B cell (primary cell): ENCODE results near the gene RAD51B. TPM values are rescaled to one million over a fixed set of nuclear protein-coding genes. Genes with fewer than 3 reads are reported as not detected.

ENCODE experiments used
- ATAC-seq: fragments of 200-7000 bp; cut with Tn5 transposase; one replicate; pipeline ENCODE4 v1.10.0; 2021; ENCODE audit warnings: low read depth, mild to moderate bottlenecking, moderate number of reproducible peaks, moderate library complexity
- CTCF ChIA-PET: fragments of 350-600 bp; sonication (Branson Sonifier 250); formaldehyde crosslinking; loops from one replicate; lab custom pipeline; 2021; ENCODE audit warnings: antibody characterized with exemption, inconsistent platforms; lab: Charles Lee
- POLR2A ChIA-PET: fragments of 350-600 bp; sonication (Branson Sonifier 250); formaldehyde crosslinking; loops from one replicate; lab custom pipeline; 2021; ENCODE audit warnings: antibody characterized with exemption; lab: Charles Lee
- DNase-seq: peaks from one replicate; pipeline ENCODE4 v3.0.0; 2013
- H2AFZ ChIP-seq: 2 replicates; pipeline ENCODE4 v1.6.1; 2012; ENCODE audit warnings: mild to moderate bottlenecking, low read depth, low read length; ENCODE audit not compliant: insufficient read depth, poor library complexity, severe bottlenecking
- H3K27ac ChIP-seq, 2 donors: 1 replicate in 1 of 2; 2 replicates in 1 of 2; pipeline ENCODE4 v1.5.1; 2012 to 2013; ENCODE audit warnings: low read length in 2 of 2, mild to moderate bottlenecking in 2 of 2, moderate library complexity in 1 of 2
- H3K27me3 ChIP-seq, 4 experiments: fragments of 200-600 bp in 1 of 4; sonication (generic) in 1 of 4; replicated peaks in 1 of 4; 1 replicate in 2 of 4; 2 replicates in 2 of 4; pipeline versions ENCODE4 v1.6.1 to v1.7.0; 2013 to 2016; ENCODE audit warnings: low read length in 3 of 4, mild to moderate bottlenecking in 2 of 4, mixed read lengths in 1 of 4, moderate library complexity in 1 of 4; ENCODE audit not compliant: insufficient read depth in 4 of 4, control insufficient read depth in 3 of 4; ENCODE audit errors: control extremely low read depth in 1 of 4
- H3K36me3 ChIP-seq, 2 experiments: replicated peaks in 1 of 2; 1 replicate in 1 of 2; 2 replicates in 1 of 2; pipeline versions ENCODE4 v1.6.1 to v1.7.1; 2013; ENCODE audit warnings: low read length in 1 of 2; ENCODE audit not compliant: insufficient read depth in 2 of 2, control insufficient read depth in 1 of 2; ENCODE audit errors: control extremely low read depth in 1 of 2, extremely low read depth in 1 of 2
- H3K4me1 ChIP-seq, 2 donors: fragments of 200-600 bp in 1 of 2; sonication (generic) in 1 of 2; 1 replicate in 1 of 2; 2 replicates in 1 of 2; pipeline versions ENCODE4 v1.5.1 to v1.6.1; 2013 to 2017; ENCODE audit warnings: low read length in 2 of 2; ENCODE audit not compliant: control insufficient read depth in 2 of 2, insufficient read depth in 2 of 2
- H3K4me2 ChIP-seq: replicated peaks from 2 replicates; pipeline ENCODE3; 2012; ENCODE audit warnings: mild to moderate bottlenecking, low read depth, low read length; ENCODE audit not compliant: poor library complexity, severe bottlenecking
- H3K4me3 ChIP-seq, 5 experiments: fragments of 200-600 bp in 1 of 5; sonication (generic) in 1 of 5; 1 replicate in 3 of 5; 2 replicates in 2 of 5; pipeline versions ENCODE4 v1.5.1 to v1.7.0; 2011 to 2016; ENCODE audit warnings: low read length in 4 of 5, mild to moderate bottlenecking in 4 of 5, low read depth in 2 of 5, control low read depth in 1 of 5, moderate library complexity in 1 of 5; ENCODE audit not compliant: insufficient read depth in 1 of 5; ENCODE audit errors: control extremely low read depth in 1 of 5, extremely low read depth in 1 of 5
- H3K79me2 ChIP-seq: fragments of 200-600 bp; sonication (generic); one replicate; pipeline ENCODE4 v1.6.0; 2016; ENCODE audit warnings: low read length; ENCODE audit not compliant: control insufficient read depth, insufficient read depth
- H3K9ac ChIP-seq: fragments of 200-600 bp; sonication (generic); 2 replicates; pipeline ENCODE4 v1.6.1; 2017; ENCODE audit warnings: mild to moderate bottlenecking, low read length, moderate library complexity
- H3K9me3 ChIP-seq, 3 donors: one replicate each; pipeline versions ENCODE4 v1.6.1 to v1.7.1; 2013; ENCODE audit warnings: low read length in 2 of 3; ENCODE audit not compliant: control insufficient read depth in 2 of 3, insufficient read depth in 1 of 3; ENCODE audit errors: control extremely low read depth in 1 of 3
- H4K20me1 ChIP-seq: 2 replicates; pipeline ENCODE4 v1.6.0; 2012; ENCODE audit warnings: mild to moderate bottlenecking, low read length; ENCODE audit not compliant: insufficient read depth, control insufficient read depth, poor library complexity, severe bottlenecking
- H3K27ac Mint-ChIP-seq: one replicate; pipeline ENCODE4 v1.8.0; 2021; ENCODE audit warnings: mixed read lengths
- H3K27me3 Mint-ChIP-seq: one replicate; pipeline ENCODE4 v1.8.0; 2021; ENCODE audit warnings: mixed read lengths
- H3K4me1 Mint-ChIP-seq: one replicate; pipeline ENCODE4 v1.8.0; 2021; ENCODE audit warnings: mixed read lengths
- H3K4me3 Mint-ChIP-seq: one replicate; pipeline ENCODE4 v1.8.0; 2021; ENCODE audit warnings: mixed read lengths
- H3K9me3 Mint-ChIP-seq: one replicate; pipeline ENCODE4 v1.8.0; 2022; ENCODE audit warnings: mixed read lengths; ENCODE audit not compliant: insufficient read depth
- CTCF ChIP-seq: fragments of 200-600 bp; IDR thresholded peaks from one replicate; pipeline ENCODE4 v1.8.0; 2022; ENCODE audit warnings: antibody characterized with exemption, mild to moderate bottlenecking
- EZH2 ChIP-seq: IDR thresholded peaks from 2 replicates; pipeline ENCODE4 v1.6.1; 2012; ENCODE audit warnings: borderline replicate concordance, low read depth, mild to moderate bottlenecking, moderate library complexity, low read length; ENCODE audit not compliant: insufficient read depth, poor library complexity, severe bottlenecking
- WGBS: methylation state at CpG from one replicate; pipeline ENCODE4 v1.1.5; 2013; ENCODE audit warnings: missing lambda C conversion rate; ENCODE audit not compliant: insufficient coverage; 5-methylcytosine and 5-hydroxymethylcytosine counted together
- intact Hi-C: fragments of 100-400 bp; cut with micrococcal nuclease; formaldehyde crosslinking; loops from one replicate; pipeline ENCODE4 v1.10.0; 2022
- polyA plus RNA-seq: library from polyadenylated mRNA; depleted of rRNA; stranded (reverse); fragments of >200 nt; gene quantifications from 2 replicates; pipeline ENCODE4 v1.2.3, GENCODE V29; 2012
- total RNA-seq, 2 donors: library from RNA; stranded (reverse); fragments of 120-200 nt in 1 of 2; gene quantifications; 1 replicate in 1 of 2; 2 replicates in 1 of 2; pipeline versions ENCODE4 v1.2.3 to v1.2.4, GENCODE V29; 2013 to 2022

Gene RAD51B
- total and polyA plus RNA-seq, 2 donors (not counting 1 experiment from before 2014, with no cell fraction given): 6.5 to 60.6 TPM

DNA sequence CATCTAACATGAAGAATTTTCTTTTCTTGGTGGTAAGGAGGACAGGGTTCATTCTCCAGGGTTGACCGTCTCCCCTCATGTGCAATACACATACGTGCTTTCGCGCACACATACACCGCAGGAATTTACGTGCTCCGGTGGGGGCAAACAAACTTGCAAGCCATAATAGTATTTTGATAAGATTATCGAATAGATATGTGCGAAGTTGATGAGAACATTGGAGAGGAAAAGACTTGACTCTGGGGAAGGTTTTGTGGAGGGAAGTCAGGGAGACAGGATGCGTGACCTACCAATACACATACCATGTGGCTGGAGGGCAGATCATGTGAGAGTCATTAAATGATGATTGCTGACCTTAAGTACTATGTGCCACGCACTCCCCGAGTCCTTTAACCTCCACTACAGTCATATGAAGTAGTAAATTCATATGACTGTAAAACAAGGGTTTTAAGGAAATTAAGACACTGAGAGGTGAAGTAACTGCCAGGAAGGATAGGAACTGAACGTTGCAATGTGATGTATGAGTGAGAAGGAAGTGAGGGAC, 921 bp downstream of the RAD51B start:
- TF ChIP-seq EZH2 (no peak), CTCF (no peak)
- ATAC-seq (no peak), DNase-seq (peak; percentile 21)
- Histone ChIP-seq H3K9ac (peak overlapping the region; percentile 85), H4K20me1 (no peaks in the 10 kb centered on the region), H3K36me3 (peaks cover 0 to 4% of the 10 kb centered on the region in 2 experiments), H3K27ac (peak overlapping the region in 1 of 2 donors; percentile 81), H3K9me3 (no peaks in the 10 kb centered on the region), H3K79me2 (peaks cover 25% of the 10 kb centered on the region), H3K4me1 (peaks cover 19 to 26% of the 10 kb centered on the region in 2 donors), H2AFZ (peak overlapping the region; percentile 97), H3K27me3 (no peaks in the 10 kb centered on the region), H3K4me3 (peak overlapping the region; percentile 84 to 100 (median 91)), H3K4me2 (peak overlapping the region; percentile 74)
- H3K4me3 Mint-ChIP-seq: peak overlapping the region; percentile 96
- peaks cover 37% of the 10 kb centered on the region for H3K4me1 Mint-ChIP-seq
- intact Hi-C loops: no loop called here
- CTCF ChIA-PET: interaction anchor here (0.6 to 1.0 kb wide), 2 partner anchors 15 to 1754 kb away, joined by 5 read pairs; partner anchors contain the start of gene CCDC177
- WGBS: 31% methylated on average over 4 of the region's 13 CpGs
- H3K27me3 Mint-ChIP-seq: no peaks in the 10 kb centered on the region
- H3K27ac Mint-ChIP-seq: peak overlapping the region; percentile 91
- POLR2A ChIA-PET: no interaction called here
- H3K9me3 Mint-ChIP-seq: no peaks in the 10 kb centered on the region

DNA sequence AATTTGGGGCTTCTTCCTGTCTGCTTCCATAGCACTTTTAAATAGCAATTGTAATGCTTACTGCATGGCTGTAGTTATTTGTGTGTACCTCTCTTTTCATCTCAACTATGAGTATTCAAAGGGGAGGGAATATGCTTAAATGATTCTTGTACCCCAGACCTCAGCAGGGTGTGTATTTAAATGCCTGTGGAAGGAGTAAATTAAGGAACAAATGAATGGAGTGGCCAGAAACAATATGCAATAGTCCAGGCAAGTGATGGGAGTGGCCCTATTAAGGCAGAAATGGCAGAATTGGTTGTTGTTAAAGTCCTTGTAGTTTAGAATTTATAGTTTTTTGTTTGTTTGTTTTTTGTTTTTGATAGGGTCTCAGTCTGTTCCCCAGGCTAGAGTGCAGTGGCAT, 1.5 kb downstream of the RAD51B start:
- intact Hi-C loops: no loop called here
- Histone ChIP-seq H3K79me2 (peaks cover 21% of the 10 kb centered on the region), H3K36me3 (peaks cover 0 to 10% of the 10 kb centered on the region in 2 experiments), H3K9ac (no peak overlapping the region), H3K27ac (no peak overlapping the region), H3K4me2 (no peak overlapping the region), H3K9me3 (no peaks in the 10 kb centered on the region), H4K20me1 (no peaks in the 10 kb centered on the region), H3K27me3 (no peaks in the 10 kb centered on the region), H3K4me3 (no peak overlapping the region), H3K4me1 (peaks cover 14 to 20% of the 10 kb centered on the region in 2 donors), H2AFZ (no peak overlapping the region)
- DNase-seq (no peak), ATAC-seq (no peak)
- ChIA-PET CTCF (interaction anchor here (0.6 kb wide), 1 partner anchor 1754 kb away, joined by 5 read pairs; the partner anchor contains the start of gene CCDC177), POLR2A (no interaction called here)
- H3K4me1 Mint-ChIP-seq: peaks cover 31% of the 10 kb centered on the region
- H3K9me3 Mint-ChIP-seq: no peaks in the 10 kb centered on the region
- peak overlapping the region; percentile 96 for H3K4me3 Mint-ChIP-seq
- no peak overlapping the region for H3K27ac Mint-ChIP-seq
- TF ChIP-seq CTCF: no peak
- TF ChIP-seq EZH2: no peak
- no peaks in the 10 kb centered on the region for H3K27me3 Mint-ChIP-seq
